GM12892 (cell line): ENCODE results near the gene GBA3.

ENCODE experiments used
- POLR2A ChIP-seq: IDR thresholded peaks from 2 replicates; pipeline ENCODE4 v1.6.1; 2011; ENCODE audit warnings: low read depth, low read length, control low read depth
- POLR2AphosphoS5 ChIP-seq: IDR thresholded peaks from 2 replicates; pipeline ENCODE4 v1.6.1; 2011; ENCODE audit warnings: low read depth, low read length, control low read depth
- TAF1 ChIP-seq: IDR thresholded peaks from 2 replicates; pipeline ENCODE4 v1.6.1; 2011; ENCODE audit warnings: low read depth, mild to moderate bottlenecking, control low read depth, low read length, borderline replicate concordance

- TF ChIP-seq POLR2AphosphoS5 (no peak), POLR2A (no peak), TAF1 (no peak)
Measured at GRCh38 chr4:22780797-22781196, 88.1 kb downstream of the GBA3 start.
